Adipocyte (in vitro differentiated cells): ENCODE data around the gene USP11.
A peak's percentile ranks its signal among the peaks of the same experiment; 100 is the strongest.
"Not testable (repeated sequence)": the region's sequence is repeated elsewhere in the genome, so short reads cannot be mapped to it uniquely, and the experiment has no call there.

Source experiments
- DNase-seq: peaks from one replicate; pipeline ENCODE4 v3.0.0-alpha.2; 2015; ENCODE audit warnings: low read depth
- H3K27me3 ChIP-seq: replicated peaks from 2 replicates; pipeline ENCODE4 v1.7.0; 2013; ENCODE audit warnings: mild to moderate bottlenecking, low read length, moderate library complexity; ENCODE audit not compliant: control insufficient read depth, insufficient read depth
- H3K36me3 ChIP-seq: 2 replicates; pipeline ENCODE4 v1.7.0; 2013; ENCODE audit warnings: low read length, mild to moderate bottlenecking, moderate library complexity; ENCODE audit not compliant: control insufficient read depth, insufficient read depth, severe bottlenecking
- H3K4me1 ChIP-seq: 2 replicates; pipeline ENCODE4 v1.7.0; 2013; ENCODE audit warnings: mild to moderate bottlenecking, low read length, moderate library complexity; ENCODE audit not compliant: control insufficient read depth, insufficient read depth
- H3K4me3 ChIP-seq: 2 replicates; pipeline ENCODE4 v1.7.0; 2013; ENCODE audit warnings: mild to moderate bottlenecking, low read length, moderate library complexity
- H3K9ac ChIP-seq: 2 replicates; pipeline ENCODE4 v1.7.0; 2013; ENCODE audit warnings: mild to moderate bottlenecking, low read length, moderate library complexity
- H3K9me3 ChIP-seq: 2 replicates; pipeline ENCODE4 v1.7.0; 2013; ENCODE audit warnings: mild to moderate bottlenecking, low read length, moderate library complexity; ENCODE audit not compliant: control insufficient read depth

Gene USP11

DNA sequence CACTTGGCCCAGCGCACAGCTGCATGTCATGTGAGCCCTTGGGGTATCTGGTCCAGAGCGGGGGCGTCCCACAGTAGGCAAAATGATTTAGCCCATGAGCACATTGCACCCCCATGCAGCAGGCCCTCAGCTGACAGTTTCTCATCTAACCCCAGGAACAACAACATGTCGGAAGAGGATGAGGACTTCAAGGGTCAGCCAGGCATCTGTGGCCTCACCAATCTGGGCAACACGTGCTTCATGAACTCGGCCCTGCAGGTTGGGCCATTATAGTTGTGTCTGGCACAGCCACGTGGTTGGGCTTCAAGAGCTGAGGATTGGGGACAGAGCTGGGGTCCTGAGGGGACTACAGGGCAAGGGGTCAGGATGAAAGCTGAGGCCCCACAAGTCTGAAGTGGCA, 7.8 kb downstream of the USP11 start:
- no peaks in the 10 kb centered on the region for H3K9me3 ChIP-seq
- no peak overlapping the region for H3K4me3 ChIP-seq
- peaks cover 38% of the 10 kb centered on the region for H3K36me3 ChIP-seq

DNA sequence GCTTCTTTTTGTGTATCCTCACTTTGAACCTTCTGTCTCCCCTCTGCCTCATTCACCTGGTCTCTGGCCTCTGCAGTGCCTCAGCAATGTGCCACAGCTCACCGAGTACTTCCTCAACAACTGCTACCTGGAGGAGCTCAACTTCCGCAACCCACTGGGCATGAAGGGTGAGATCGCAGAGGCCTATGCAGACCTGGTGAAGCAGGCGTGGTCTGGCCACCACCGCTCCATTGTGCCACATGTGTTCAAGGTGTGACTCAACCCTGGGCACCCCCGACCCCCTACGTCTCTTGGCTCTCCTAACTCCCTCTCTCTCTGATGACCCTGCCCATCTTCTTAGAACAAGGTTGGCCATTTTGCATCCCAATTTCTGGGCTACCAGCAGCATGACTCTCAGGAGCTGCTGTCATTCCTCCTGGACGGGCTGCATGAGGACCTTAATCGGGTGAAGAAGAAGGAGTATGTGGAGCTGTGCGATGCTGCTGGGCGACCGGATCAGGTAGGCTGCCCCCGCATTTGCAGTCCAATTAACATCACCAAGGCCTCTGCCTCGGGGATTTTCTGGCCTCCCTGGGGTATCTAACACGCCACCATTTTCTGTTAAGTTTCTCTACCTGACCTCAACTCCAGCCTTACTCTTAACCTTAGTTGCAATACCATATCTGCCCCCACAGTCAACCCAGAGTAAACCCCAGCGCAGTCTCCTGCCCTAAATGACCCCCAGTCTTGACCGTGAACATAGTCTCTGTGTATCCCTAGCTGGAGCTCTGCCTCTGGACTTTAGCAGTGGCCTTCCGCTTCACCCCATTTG, 8.6 kb downstream of the USP11 start:
- peaks cover 46% of the 10 kb centered on the region for H3K36me3 ChIP-seq
- H3K27me3 ChIP-seq, result peaks cover 18% of the 10 kb centered on the region
- H3K4me3 ChIP-seq, result no peak overlapping the region
- no peak overlapping the region for H3K9ac ChIP-seq
- H3K9me3 ChIP-seq, result no peaks in the 10 kb centered on the region
- H3K4me1 ChIP-seq, result no peaks in the 10 kb centered on the region
- no peak for DNase-seq

More for the DNA sequence above, 7.8 kb downstream of the USP11 start:
- H3K27me3 ChIP-seq, result peaks cover 18% of the 10 kb centered on the region
- DNase-seq, result no peak
- H3K4me1 ChIP-seq, result no peaks in the 10 kb centered on the region
- no peak overlapping the region for H3K9ac ChIP-seq

DNA sequence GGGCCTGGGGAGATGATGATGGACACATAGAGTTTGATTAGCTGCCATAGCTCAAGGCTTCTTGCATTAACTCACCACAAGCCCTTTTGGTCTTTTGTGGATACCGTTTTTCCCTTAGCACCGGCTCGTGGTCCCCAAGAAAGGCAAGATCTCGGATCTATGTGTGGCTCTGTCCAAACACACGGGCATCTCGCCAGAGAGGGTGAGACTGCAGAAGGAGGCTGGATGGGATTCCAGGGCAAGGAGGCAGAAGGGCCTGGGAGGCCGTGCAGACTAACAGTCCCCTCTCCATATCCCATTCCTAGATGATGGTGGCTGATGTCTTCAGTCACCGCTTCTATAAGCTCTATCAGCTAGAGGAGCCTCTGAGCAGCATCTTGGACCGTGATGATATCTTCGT, 9.5 kb downstream of the USP11 start:
- DNase-seq, result no peak
- no peak overlapping the region for H3K9ac ChIP-seq
- peaks cover 13% of the 10 kb centered on the region for H3K27me3 ChIP-seq
- H3K9me3 ChIP-seq, result no peaks in the 10 kb centered on the region
- no peak overlapping the region for H3K4me3 ChIP-seq
- H3K4me1 ChIP-seq, result no peaks in the 10 kb centered on the region
- peaks cover 46% of the 10 kb centered on the region for H3K36me3 ChIP-seq

- H3K27me3 ChIP-seq, result peaks cover 17% of the 10 kb centered on the region
- no peaks in the 10 kb centered on the region for H3K9me3 ChIP-seq
- peaks cover 46% of the 10 kb centered on the region for H3K36me3 ChIP-seq
- no peak overlapping the region for H3K9ac ChIP-seq
- DNase-seq, result no peak
- no peaks in the 10 kb centered on the region for H3K4me1 ChIP-seq
- no peak overlapping the region for H3K4me3 ChIP-seq
Measured at GRCh38 chrX:47243351-47243750, 10.5 kb downstream of the USP11 start.

DNA sequence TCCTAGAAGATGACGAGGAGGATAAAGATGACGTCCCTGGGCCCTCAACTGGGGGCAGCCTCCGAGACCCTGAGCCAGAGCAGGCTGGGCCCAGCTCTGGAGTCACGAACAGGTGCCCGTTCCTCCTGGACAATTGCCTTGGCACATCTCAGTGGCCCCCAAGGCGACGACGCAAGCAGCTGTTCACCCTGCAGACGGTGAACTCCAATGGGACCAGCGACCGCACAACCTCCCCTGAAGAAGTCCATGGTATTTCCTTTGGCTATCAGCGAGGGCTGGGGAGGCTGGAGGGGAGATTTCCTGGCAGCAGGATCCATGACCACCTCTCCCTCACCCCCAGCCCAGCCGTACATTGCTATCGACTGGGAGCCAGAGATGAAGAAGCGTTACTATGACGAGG, 11.9 kb downstream of the USP11 start:
- peaks cover 46% of the 10 kb centered on the region for H3K36me3 ChIP-seq

DNA sequence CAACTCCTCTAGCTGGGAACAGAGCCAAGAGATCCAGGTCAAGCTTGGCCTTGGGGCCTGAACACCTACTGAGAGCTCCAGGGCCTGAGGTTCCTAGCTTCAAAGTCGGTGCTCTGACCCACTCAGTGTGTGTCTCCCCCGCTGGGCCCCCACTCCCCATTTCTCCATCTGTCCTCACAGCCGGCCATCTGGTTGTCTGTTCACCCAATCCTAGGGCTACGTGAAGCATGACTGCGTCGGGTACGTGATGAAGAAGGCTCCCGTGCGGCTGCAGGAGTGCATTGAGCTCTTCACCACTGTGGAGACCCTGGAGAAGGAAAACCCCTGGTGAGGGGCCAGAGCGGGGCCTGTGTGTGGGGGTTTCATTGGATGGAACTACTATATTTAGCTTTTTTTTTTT, 12.3 kb downstream of the USP11 start:
- H3K4me3 ChIP-seq, result no peak overlapping the region
- DNase-seq, result no peak
- H3K4me1 ChIP-seq, result no peaks in the 10 kb centered on the region
- peaks cover 46% of the 10 kb centered on the region for H3K36me3 ChIP-seq
- peaks cover 17% of the 10 kb centered on the region for H3K27me3 ChIP-seq
- no peaks in the 10 kb centered on the region for H3K9me3 ChIP-seq
- no peak overlapping the region for H3K9ac ChIP-seq

More for the DNA sequence above, 11.9 kb downstream of the USP11 start:
- DNase-seq, result no peak
- Histone ChIP-seq H3K9me3 (no peaks in the 10 kb centered on the region), H3K27me3 (peaks cover 17% of the 10 kb centered on the region), H3K4me3 (no peak overlapping the region), H3K9ac (no peak overlapping the region), H3K4me1 (no peaks in the 10 kb centered on the region)

DNA sequence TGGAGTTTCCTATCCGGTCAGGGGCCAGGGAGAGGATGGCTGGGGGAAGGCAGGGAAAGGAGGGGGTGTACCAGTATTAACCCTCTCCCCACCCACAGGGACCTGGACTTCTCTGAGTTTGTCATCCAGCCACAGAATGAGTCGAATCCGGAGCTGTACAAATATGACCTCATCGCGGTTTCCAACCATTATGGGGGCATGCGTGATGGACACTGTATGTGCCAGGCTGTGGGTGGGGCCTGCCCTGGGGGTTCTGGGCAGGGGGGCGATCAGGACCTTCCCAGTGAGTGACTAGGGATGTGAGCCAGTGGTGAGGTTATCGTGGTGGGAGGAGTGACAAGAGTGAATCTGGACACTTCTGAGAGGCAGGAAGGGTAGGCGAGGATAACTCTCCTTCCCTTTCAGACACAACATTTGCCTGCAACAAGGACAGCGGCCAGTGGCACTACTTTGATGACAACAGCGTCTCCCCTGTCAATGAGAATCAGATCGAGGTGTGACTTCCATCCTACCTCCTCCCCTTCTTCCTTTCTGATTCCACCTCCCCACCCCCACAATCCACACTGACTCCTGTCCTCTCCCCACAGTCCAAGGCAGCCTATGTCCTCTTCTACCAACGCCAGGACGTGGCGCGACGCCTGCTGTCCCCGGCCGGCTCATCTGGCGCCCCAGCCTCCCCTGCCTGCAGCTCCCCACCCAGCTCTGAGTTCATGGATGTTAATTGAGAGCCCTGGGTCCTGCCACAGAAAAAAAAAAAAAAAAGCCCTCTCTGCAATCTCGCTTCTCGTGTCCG, 14.6 kb downstream of the USP11 start:
- Histone ChIP-seq H3K9me3 (no peaks in the 10 kb centered on the region), H3K4me1 (no peaks in the 10 kb centered on the region), H3K9ac (no peak overlapping the region), H3K27me3 (peaks cover 11% of the 10 kb centered on the region), H3K36me3 (peaks cover 25% of the 10 kb centered on the region), H3K4me3 (no peak overlapping the region)
- peak; percentile 22 for DNase-seq

DNA sequence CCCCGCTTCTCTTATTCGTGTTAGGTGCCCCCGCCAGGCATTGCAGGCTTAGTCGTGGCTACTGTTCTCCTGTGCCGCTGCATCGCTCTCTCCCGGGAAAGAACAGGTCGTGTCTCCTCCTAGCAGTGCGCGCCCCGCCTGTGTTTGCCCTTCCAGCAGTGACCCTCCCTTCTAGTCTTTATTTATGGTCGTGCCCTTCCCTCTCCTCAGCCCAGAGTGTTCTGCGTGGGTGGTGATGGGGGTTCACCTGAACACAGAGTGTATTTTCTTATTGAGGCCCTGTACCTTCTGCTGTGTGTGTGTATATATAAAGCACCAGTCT, 15.2 kb downstream of the USP11 start:
- Histone ChIP-seq H3K4me1 (no peaks in the 10 kb centered on the region), H3K27me3 (peaks cover 11% of the 10 kb centered on the region), H3K4me3 (no peak overlapping the region), H3K9ac (no peak overlapping the region), H3K9me3 (no peaks in the 10 kb centered on the region), H3K36me3 (peaks cover 22% of the 10 kb centered on the region)
- no peak for DNase-seq

DNA sequence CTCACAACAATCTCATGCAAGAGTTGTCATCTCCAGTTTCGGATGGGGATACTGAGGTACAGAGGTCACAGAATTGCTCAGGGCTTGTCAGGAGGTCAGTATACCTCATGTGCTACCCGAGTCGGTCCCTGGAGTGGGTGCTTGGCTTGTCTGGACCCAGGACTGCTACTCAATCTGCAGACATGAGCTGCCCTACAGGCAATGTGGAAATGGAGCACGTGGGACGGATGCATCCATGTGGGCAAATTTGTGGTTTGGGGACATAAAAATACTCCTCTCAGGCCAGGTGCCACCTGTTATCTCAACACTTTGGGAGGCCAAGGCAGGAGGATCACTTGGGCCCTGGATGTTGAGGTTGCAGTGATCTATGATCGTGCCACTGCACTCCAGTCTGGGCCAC, 15.8 kb downstream of the USP11 start:
- H3K9ac ChIP-seq, result no peak overlapping the region
- DNase-seq, result no peak
- H3K36me3 ChIP-seq, result peaks cover 22% of the 10 kb centered on the region
- no peak overlapping the region for H3K4me3 ChIP-seq
- H3K4me1 ChIP-seq, result no peaks in the 10 kb centered on the region
- H3K27me3 ChIP-seq, result peaks cover 7% of the 10 kb centered on the region
- no peaks in the 10 kb centered on the region for H3K9me3 ChIP-seq

DNA sequence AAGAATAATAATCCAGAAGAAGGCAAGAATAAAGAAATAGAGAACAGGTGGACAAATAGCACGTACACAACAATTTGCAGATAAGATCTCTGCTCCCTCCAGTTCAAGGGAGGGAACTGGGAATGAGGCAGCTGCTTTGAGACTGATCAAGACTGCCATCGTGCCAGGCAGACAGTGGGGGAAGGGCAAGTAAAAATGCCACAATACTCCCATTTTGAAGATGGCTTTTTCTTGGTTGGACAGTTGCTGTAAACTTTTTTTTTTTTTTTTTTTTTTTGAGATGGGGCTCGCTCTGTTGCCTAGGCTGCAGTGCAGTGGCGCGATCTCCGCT, 17.2 kb downstream of the USP11 start:
- H3K4me1 ChIP-seq, result no peaks in the 10 kb centered on the region
- no peak overlapping the region for H3K9ac ChIP-seq
- H3K36me3 ChIP-seq, result peaks cover 12% of the 10 kb centered on the region
- peaks cover 10% of the 10 kb centered on the region for H3K9me3 ChIP-seq
- H3K27me3 ChIP-seq, result peaks cover 5% of the 10 kb centered on the region
- no peak for DNase-seq
- no peak overlapping the region for H3K4me3 ChIP-seq

DNA sequence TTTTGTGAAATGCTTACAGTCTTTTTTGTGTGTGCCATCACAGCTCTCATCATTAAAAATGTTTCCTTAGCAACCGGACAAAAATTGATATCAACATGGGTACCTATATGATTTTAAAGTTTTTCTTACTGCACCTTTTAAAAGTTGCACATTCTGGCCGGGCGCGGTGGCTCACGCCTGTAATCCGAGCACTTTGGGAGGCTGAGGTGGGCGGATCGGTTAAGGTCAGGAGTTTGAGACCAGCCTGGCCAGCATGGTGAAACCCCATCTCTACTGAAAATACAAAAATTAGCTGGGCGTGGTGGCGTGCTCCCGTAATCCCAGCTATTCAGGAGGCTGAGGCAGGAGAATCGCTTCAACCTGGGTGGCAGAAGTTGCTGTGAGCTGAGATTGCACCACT, 24.8 kb downstream of the USP11 start:
- H3K4me1 ChIP-seq, H3K9ac ChIP-seq, H3K36me3 ChIP-seq, H3K4me3 ChIP-seq, DNase-seq: not testable (repeated sequence)
- peaks cover 11% of the 10 kb centered on the region for H3K9me3 ChIP-seq
- H3K27me3 ChIP-seq, result peaks cover 24% of the 10 kb centered on the region
